Measurements from ENCODE around the gene MYLK.

Gene MYLK

GRCh38 chr3:123819949-123820348 lies 64.2 kb downstream of the MYLK start:
- DNase-seq, result no peak

DNA sequence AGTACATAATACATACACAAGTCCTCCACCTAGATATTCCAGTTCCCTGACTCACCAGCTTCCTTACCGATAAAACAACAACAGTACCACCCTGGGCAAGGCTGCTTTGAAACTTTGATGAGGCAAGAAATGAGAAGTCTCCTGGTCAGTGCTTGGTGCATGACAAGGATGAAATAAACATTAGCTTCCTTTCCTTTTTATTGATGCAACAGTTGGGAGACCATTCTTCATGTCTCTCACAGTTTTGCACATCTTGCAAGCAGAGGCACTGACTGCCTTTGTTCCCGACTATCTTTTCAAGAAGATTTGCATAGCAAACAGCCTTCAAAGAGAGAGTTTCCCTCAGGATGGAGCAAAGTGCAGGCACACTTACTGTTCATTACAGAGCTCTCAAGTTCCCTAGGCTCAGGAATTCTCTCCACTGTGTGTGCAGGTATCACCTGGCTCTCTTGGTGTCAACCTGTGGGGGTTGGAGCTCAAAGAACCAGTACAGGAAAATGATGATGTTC lies 65.2 kb downstream of the MYLK start:
- no peak for DNase-seq

GRCh38 chr3:123818324-123818920 lies 65.7 kb downstream of the MYLK start:
- DNase-seq, result no peak

GRCh38 chr3:123817413-123817812 lies 66.7 kb downstream of the MYLK start:
- no peak for DNase-seq

DNA sequence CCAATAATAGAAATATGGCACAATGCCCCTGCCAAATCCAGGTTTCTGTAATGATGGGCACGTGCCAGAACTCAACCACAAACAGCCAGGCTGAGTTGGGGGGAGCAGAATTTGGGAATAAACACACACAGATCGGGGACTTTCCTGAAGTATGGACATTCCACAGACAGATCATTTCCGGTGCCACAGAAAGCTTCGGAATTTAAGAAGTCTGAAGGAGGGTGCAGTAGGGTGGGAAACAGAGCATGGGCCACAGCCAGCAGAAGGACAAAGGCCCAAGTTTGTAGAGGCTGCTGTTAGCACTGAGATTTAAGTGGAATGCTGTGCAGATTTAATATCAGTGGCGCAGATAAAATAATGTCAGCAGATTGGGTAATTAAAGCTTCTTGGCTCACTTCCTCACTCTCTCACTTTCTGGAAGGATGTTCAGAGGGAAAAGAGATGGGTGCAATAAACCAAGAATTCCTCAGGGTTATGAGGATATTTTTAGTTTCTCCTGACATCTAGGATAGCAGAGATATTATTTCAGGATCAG lies 67.4 kb downstream of the MYLK start:
- DNase-seq, result no peak

DNA sequence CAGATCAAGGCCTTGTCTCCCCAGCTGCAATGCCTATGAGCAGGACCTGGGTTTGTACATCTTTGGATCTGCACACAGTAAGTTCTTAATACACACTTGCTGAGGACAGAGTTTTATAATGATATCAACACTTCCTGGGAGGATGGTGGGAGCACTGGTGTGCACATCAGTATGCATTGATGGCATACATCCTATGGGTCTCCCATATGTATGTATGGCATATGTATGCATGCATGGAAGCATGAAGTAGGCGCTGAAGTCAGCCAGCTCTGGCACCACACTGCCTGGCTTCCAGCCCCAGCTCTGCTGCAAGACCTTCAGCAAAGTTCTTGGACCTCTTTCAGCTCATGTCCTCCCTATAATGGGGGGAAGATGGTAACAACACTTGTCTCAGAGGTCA lies 68.2 kb downstream of the MYLK start:
- no peak for DNase-seq

- no peak for DNase-seq
Observed at GRCh38 chr3:123813876-123814275, 70.3 kb downstream of the MYLK start.

DNA sequence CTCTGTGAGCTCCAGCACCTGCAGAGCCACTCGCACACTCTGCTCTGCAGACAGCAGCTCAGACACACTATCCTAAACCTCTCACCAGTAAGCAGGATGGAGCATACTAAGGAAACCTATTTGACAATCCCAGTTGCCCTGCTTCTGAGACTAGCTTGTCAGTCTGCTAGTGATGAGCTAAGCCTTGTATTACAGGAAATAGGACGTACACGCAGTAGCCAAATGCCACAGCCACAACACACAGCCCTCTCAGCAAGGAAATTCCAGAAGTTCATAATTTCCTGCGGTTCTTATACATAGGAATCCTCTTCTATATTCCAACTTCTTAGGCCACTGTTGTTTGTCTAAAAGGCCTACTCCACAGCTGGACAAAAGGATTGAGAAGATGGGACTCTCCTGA lies 74.5 kb downstream of the MYLK start:
- no peak for DNase-seq

- no peak for DNase-seq
Observed at GRCh38 chr3:123808812-123809211, 75.3 kb downstream of the MYLK start.

GRCh38 chr3:123807820-123808219 lies 76.3 kb downstream of the MYLK start:
- DNase-seq, result no peak

DNA sequence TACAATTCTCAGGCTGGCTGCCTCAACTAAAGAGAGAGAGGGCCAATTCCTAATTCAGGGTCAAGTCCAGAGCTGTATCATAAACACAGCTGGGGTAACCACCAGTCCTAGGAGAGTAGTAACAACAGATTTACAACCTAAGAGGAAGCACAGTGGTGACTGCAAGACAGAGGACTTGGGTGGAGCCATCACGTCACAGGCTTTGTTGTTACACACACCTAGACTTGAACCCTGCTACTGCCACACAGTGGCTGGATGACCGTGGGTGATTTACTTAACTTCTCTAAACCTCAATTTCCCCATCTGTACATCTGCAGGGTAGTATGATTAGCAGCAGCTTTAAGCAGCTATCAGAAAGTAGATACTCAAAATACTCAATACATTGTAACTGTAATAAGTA lies 78.6 kb downstream of the MYLK start:
- DNase-seq, result no peak

DNA sequence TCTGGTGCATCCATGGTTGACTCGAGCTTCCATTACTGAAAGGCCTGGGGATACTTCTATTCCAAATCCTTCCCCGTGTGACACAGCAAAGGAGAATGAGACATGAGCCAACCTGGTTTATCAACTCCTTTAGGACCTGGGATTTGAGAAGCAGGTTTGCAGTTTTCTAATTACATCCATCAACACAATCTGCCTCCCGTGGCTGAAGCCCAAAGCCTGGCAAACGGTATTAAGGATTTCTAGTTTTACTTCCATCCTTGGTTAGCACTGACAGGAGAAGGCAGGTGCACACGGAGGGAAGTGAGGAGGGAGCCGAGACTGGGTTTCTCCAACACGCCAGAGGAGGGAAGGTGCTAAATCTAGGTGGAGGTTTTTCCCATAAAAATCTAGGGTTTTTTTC lies 79.0 kb downstream of the MYLK start:
- DNase-seq, result no peak

GRCh38 chr3:123804676-123805075 lies 79.5 kb downstream of the MYLK start:
- no peak for DNase-seq

DNA sequence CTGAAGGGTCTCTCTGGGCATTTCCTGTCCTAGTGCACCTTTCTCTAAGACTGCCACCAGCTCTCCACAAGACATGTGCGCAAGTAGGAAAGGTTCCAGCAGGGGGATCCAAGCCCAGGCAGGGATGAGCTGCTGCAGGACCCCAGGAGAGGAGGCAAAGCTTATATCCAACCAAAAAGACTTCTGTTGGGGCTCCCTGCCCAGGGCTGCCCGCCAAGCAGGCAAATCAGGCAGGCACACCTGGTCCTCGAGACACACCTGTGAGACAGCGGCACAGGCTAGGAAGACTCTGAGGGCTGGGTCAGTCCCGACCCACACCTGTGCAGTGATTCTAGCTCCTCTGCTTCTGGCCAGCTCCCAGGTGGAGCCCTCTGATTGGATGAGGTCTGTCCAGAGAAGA lies 80.6 kb downstream of the MYLK start:
- no peak for DNase-seq

DNA sequence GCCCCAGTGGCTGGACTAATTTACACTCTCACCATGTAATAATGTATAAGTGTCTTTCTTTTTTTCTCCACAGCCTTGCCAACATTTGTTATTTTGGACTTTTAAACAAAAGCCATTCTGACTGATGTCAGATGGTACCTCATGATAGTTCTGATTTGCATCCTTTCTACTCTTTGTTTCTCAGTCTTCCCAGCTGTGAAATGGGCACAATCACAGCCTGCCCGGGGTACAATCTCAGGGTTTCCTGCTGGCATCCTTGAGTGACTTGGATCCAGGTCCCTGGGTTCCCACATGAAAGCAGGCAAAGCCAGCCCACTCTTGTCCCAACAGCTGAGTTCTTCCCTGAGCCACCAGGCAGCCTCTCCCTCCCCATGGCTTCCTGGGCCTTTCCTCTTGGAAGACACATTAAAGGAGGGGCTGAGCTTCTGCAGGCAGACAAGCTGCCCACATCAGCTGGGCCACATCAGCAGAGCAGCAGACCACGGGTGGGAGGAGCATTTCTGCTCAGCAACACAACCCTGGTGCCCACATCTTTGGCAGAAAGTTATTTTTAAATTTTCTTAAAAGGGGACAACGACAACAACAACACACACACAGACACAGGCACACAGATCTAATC lies 82.0 kb downstream of the MYLK start:
- peak; percentile 41 for DNase-seq

DNA sequence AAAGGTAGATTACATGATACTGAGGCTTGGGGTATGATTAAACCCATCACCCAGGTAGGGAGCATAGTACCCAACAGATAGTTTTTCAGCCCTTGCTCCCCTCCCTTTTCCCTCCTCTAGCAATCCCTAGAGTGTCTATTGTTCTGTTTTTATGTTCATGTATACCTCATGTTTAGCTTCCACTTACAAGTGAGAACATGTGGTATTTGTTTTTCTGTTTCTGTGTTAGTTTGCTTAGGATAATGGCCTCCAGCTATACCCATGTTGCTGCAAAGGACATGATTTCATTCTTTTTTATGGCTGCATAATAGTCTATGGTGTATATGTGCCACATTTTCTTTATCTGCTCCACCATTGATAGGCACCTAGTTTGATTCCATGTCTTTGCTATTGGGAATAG lies 82.7 kb downstream of the MYLK start:
- no peak for DNase-seq

GRCh38 chr3:123800362-123800682 lies 83.8 kb downstream of the MYLK start:
- DNase-seq, result no peak

DNA sequence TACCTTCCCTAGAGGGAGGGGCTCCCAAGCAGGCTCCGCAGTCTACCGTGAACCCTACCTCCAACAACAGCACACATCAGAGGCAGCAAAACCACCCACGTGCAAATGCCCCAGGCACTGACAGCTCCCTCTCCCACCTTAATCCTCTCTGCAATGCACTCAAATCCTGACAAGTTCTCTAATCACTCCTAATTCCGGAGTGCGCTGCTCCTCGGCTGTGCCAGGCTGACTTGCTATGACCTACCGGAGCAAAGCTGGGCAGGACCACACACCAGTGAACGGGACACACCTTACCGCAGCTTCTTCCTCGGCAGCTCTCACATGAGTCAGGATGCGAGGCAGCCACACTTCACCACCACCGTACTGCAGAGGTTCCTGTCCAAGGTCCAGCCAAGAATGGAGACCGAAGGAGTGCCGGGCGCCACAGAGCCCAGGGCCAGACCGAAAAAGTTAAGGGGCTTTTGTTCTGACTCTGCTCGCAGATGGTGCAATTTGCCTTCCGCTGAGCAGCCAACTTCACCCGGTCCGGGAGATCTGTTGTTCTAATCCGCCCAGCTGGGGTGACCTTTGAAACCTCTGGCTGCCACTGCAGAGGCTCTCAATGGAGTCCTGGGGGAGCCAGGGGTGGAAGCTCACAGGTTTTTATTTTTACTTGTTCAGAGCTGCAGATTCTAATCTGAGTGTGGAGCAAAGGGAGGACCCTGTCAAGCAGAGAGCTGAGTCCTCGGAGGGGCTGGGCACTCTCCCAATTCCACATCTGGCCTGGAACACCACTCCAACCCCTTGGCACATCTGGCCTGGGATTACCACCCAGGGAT lies 84.4 kb downstream of the MYLK start:
- DNase-seq, result no peak

- no peak for DNase-seq
Observed at GRCh38 chr3:123798550-123798949, 85.6 kb downstream of the MYLK start.

DNA sequence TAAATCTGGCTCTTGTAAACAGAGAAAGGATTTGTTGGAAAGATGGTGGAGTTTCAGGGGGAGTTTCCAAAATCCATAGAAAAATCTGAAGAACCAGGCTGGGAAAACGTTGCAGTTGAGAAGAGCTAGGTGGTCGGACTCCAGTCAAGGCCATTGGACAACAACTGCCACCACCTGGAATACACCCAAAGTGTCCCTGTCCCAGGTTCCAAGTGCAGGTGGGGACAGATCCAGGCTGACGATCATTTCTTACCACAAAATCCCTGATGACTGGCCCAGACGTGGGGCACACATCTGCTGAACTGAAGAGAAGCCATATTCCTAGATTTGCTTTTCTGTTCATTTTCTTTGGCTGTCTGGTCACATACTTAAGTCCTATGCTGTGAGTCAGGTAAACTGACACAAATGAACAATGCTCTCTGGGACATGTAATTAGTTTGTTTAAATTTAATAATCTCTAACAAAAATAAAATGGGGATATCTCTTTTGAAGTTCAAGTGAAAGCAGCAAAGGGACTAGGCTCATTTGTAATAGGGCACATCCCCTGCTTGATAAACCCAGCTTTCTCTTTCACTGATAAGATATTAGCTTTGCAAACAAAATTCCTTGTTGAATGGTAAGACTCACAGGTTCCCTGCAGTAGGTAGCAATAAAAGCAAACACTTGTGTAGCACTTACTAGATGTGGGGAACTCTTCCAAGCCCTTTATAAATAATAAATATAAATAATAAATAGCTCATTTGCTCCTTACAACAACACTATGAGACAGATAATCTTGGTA lies 88.5 kb downstream of the MYLK start:
- DNase-seq, result no peak

DNA sequence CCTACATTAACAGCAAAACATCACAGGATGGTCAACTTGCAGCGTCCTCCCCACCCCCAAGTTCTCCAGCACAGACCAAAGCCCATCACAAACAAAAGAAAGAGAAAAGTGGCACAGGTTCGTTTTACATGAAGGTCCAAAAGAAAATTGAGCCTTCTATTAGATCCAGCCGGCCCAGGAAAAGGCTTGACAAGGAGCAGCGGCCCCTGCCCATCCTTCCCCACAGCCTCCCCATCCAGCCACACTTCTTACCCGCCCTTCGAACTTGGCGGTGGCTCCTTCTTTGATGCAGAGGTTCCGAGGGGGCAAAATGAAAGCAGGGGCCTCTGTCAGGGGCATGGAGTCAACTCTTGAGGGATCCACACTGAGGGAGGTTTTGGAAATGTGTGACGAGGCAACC lies 90.7 kb downstream of the MYLK start:
- DNase-seq, result no peak

GRCh38 chr3:123792473-123793201 lies 91.5 kb downstream of the MYLK start:
- DNase-seq, result no peak

Data from right hindlimb (tissue), 1 donor.